ENCODE results near the gene CD93.

The CD93 gene

DNA sequence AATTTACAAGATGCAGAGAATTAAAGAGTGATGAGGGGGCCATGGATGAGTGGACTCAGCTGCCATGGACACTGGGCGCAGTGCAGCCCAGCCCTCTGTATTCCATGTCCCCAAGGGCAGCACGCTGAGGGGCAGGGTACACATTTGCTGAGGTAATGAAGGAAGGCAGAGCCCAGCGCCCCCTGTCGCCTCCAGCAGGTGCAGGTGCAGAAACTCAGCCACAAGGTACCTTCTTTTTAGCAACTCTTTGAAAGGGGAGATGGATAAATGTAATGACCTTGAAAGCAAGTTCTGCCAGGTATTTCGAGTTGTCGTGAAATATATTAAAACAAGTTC is 7.1 kb downstream of the CD93 start:
- H3K4me3 ChIP-seq (ENCODE audit: low read depth, low read length): no peak overlapping the region
- no peak for DNase-seq (ENCODE audit: low read depth)
- TF ChIP-seq, protein P1, sequence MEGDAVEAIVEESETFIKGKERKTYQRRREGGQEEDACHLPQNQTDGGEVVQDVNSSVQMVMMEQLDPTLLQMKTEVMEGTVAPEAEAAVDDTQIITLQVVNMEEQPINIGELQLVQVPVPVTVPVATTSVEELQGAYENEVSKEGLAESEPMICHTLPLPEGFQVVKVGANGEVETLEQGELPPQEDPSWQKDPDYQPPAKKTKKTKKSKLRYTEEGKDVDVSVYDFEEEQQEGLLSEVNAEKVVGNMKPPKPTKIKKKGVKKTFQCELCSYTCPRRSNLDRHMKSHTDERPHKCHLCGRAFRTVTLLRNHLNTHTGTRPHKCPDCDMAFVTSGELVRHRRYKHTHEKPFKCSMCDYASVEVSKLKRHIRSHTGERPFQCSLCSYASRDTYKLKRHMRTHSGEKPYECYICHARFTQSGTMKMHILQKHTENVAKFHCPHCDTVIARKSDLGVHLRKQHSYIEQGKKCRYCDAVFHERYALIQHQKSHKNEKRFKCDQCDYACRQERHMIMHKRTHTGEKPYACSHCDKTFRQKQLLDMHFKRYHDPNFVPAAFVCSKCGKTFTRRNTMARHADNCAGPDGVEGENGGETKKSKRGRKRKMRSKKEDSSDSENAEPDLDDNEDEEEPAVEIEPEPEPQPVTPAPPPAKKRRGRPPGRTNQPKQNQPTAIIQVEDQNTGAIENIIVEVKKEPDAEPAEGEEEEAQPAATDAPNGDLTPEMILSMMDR (conservative IDR thresholded peaks at IDR 0.05; ENCODE audit: low read depth, low read length): peak; percentile 33

DNA sequence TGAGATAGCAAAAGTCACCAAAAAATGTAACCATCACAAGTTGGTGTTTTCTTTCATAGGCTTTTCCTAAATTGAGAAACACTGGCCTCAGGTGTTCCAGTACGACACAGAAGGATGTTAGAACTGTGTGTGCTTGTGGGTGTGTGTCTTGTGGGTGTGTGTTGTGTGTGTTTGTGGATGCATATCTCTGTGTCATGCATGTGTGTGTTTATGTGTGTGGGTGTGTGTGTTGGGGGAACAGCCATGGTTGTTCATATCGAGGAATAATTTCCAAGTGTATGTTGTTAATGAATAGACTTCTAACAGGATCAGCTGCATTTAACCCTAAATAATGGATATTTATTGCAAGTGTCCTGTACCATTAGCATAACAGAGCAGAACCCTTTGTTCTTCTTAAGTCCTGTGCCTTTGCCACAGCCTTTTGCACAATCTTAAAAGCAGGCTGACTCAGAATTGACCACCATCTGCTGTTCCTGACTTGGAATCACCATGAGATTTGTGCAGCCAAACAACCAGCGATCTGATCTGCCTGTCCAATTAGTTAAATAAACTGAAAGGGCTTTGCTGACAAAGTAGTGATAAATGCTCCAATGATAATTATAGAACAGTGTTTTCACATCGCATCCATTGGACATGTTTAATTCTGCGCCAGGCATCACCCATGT is 7.6 kb downstream of the CD93 start:
- H3K4me3 ChIP-seq (ENCODE audit: low read depth, low read length): no peak overlapping the region
- TF ChIP-seq, protein P1 (conservative IDR thresholded peaks at IDR 0.05; ENCODE audit: low read depth, low read length): no peak
- DNase-seq (ENCODE audit: low read depth): peak; percentile 81

DNA sequence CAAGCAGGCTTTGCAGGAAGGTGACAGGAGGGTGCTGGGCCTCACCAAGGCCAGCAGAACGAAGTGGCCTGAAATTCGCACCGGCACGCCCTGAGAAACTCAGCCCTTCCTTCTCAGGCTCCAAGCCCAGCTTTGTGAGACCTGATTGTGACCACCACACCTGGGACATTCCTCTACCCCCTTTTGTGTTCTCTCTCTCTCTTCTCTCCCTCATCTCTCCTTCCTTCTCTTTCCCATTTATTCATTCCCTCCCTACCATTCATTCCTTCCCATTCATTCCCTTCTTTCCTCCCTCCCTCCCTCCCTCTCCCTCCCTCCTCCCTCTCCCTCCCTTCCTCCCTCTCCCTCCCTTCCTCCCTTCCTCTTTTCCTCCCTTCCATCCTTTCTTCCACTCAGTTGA is 8.8 kb downstream of the CD93 start:
- H3K4me3 ChIP-seq (ENCODE audit: low read depth, low read length): no peak overlapping the region
- TF ChIP-seq, protein P1 (conservative IDR thresholded peaks at IDR 0.05; ENCODE audit: low read depth, low read length): no peak
- no peak for DNase-seq (ENCODE audit: low read depth)

DNA sequence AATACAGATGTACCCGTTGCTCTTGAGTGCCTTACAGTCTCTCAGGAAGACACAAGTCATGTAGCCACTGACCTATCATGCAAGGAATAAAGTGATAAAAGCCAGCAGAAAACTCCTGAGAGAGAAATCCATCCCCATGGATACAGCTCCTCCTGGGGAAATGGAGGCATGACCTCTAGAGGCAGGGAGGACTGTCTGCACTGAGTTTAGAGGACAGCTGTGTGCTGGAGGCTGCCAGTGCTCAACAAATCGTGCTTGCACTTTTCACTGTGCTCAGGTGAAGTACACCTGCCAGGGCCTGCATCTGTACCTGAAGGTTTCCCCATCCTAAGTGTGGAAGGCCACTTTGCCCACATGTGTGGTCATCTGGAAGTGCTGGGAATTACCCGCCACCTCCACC is 12.1 kb downstream of the CD93 start:
- no peak overlapping the region for H3K4me3 ChIP-seq (ENCODE audit: low read depth, low read length)
- TF ChIP-seq, protein P1 (conservative IDR thresholded peaks at IDR 0.05; ENCODE audit: low read depth, low read length): no peak
- DNase-seq (ENCODE audit: low read depth): no peak

DNA sequence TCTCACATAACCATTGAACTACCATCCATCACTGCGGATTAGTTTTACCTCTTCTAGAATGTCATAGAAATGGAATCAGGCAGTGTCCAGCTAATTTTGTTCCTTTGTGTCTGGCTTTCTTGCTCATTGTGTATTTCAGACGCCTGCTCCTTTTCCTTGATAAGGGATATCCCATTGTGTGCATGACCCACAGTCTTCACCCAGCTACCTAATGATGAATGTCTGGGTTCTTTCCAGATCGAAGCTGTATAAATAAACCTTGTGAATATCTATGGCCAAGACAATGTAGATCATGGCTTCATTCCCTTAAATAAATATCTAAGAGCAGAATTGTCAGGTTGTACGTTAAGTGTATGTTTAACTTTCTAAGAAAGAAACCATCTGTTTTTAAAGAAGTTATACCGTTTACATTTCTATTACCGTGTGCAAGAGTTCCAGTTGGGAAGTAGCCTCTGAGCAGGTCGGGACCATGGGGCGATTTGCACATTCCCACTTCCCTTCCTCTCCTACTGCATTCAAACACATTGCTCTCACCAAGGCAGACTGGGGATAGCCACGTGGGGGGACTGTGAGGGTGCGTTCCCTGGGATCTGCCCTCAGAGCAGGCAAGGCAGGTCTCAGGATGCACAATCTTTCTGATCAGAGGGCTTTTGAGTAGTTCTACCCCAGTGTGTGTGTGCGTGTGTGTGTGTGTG is 13.1 kb downstream of the CD93 start:
- DNase-seq (ENCODE audit: low read depth): no peak
- TF ChIP-seq, protein P1 (conservative IDR thresholded peaks at IDR 0.05; ENCODE audit: low read depth, low read length): no peak
- H3K4me3 ChIP-seq (ENCODE audit: low read depth, low read length): no peak overlapping the region

DNA sequence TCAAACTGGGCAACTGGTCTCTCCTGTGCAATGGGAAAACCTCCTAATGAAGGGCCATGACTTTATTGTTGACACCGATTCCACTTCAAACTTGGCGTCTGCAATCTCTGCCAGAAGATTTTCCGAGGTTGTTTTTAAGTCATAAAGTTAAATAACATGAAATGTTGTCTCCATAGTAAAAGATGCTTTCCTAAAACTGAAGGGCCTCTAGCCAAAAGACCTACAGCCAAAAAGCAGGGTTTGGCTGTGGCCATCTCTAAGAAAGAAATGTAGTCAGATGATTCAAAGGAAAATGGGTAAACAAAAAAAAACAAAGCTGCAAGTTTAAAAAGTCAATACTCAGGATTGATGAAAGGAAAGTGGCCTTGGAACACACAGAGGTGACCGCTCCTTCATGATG is 14.1 kb downstream of the CD93 start:
- H3K4me3 ChIP-seq (ENCODE audit: low read depth, low read length): no peak overlapping the region
- TF ChIP-seq, protein P1 (conservative IDR thresholded peaks at IDR 0.05; ENCODE audit: low read depth, low read length): no peak
- no peak for DNase-seq (ENCODE audit: low read depth)

DNA sequence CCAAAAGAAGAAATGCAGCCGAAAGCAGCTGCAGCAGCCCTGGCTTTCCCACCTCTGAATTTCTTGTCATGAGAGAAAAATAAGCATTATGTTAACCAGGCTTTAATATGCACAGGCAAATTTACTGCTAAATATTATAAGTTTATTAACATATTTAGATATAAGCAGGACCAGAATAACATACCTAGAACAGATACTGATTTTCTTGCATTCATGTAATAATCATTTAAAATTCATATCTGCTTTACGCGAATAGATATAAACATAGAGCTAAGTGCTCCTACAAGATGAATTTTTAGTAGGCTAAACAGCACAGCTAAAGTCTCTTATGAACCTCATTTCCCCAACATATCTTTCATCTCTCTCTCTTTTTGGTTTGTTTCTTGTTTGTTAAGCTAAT is 14.7 kb downstream of the CD93 start:
- H3K4me3 ChIP-seq (ENCODE audit: low read depth, low read length): no peak overlapping the region
- TF ChIP-seq, protein P1 (conservative IDR thresholded peaks at IDR 0.05; ENCODE audit: low read depth, low read length): no peak
- no peak for DNase-seq (ENCODE audit: low read depth)

Data from choroid plexus epithelial cell (primary cell).